GM18861 (cell line): ENCODE measurements around the gene MEG3.

Experiments used
- ATAC-seq: cut with Tn5 transposase; IDR thresholded peaks from one replicate; pipeline ENCODE4 v1.9.1; 2021; ENCODE audit not compliant: unreplicated experiment

Gene MEG3

GRCh38 chr14:100879194-100879593 lies 53.3 kb downstream of the MEG3 start:
- no peak for ATAC-seq

- ATAC-seq, result no peak
Observed at GRCh38 chr14:100879782-100880181, 53.9 kb downstream of the MEG3 start.

DNA sequence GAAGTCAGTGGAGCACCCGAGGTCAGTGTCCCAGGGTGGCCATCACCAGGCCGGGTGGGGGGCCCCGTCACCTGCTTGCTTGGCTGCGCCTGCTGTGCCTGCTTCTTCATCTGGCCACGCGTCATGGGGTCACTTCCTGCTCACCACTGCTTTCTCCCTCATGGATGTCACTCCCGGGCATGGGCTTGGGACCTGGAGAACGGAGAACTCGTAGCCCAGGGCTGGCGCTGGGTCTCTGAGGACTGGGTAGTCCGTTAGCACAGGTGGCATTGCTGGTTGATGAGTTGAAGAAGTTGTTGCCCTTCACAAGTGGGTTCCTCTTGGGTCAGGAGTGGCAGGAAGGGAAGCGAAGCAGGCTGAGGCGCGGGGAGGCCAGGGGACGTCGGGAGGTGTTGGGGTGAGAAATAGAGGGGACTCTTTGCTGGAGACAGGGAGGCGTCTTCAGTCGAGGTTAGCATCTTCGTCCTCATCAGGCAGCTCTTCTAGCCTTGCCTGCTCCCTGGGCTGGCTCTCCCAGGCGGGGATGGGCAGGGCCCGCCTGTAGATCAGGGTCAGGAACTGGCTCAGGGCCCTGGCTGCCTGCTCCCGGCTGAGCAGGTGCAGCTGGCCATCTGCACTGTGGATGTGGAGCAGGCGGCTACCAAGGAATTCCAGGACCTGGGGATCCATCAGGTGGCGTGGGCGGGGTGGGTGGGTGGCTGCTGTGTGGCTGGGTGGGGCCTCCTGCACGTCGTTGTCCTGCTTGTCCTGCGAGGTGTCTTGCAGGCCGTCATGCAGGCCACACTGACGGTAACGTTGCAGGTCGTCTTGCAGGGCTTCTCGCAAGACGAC lies 54.6 kb downstream of the MEG3 start:
- no peak for ATAC-seq

- no peak for ATAC-seq
Observed at GRCh38 chr14:100881211-100882025, 55.5 kb downstream of the MEG3 start.

- no peak for ATAC-seq
Observed at GRCh38 chr14:100882026-100882967, 56.4 kb downstream of the MEG3 start.

DNA sequence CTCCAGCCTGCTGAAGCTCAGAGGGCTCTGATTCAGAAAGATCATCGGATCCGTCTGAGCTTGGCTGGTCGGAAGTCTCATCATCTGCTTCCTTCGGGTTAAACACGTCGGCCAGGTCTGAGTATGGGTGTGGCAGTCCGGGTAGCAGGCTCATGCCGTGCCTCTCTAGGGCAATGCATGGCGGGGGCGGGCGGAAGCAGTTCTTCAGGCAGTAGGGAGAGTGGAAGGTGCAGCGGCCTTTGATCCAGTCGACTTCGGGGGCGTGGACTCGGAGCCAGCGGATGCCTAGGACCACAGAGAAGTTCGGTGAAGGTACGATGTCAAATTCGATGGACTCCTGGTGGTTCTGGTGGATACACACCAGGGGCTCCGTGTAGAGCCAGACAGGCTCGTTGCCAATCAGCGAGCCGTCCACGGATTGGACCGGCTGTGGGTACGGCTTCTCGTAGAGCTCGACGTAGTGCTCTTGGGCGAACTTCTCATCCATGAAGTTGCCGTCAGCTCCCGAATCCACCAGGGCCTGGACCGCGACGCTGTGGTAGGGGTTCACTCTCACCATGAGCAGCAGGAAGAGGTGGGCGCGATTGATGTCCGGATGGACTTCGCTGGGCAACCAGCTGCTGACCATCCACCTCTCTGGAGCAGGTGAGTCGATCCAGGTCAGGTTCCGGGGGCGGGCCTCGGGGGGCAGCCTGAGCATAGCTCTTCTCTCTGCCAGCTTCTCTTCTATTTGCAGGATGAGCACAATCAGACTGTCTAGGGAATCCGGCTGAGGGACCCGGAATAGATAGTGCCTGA lies 57.3 kb downstream of the MEG3 start:
- ATAC-seq, result no peak

DNA sequence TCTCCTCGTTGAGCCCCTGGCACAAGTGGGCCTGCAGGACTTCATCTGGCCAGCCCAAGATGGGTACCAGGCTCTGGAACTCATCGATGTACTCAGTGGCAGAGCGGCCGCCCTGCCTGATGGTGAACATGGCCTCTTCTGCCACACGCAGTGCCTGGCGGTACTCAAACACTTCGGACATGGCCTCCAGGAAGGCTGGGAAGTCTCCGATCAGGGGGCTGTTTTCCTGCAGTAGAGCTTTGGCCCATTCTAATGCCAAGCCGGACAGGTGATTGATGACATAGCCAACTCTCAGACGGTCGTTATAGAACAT lies 57.8 kb downstream of the MEG3 start:
- no peak for ATAC-seq

DNA sequence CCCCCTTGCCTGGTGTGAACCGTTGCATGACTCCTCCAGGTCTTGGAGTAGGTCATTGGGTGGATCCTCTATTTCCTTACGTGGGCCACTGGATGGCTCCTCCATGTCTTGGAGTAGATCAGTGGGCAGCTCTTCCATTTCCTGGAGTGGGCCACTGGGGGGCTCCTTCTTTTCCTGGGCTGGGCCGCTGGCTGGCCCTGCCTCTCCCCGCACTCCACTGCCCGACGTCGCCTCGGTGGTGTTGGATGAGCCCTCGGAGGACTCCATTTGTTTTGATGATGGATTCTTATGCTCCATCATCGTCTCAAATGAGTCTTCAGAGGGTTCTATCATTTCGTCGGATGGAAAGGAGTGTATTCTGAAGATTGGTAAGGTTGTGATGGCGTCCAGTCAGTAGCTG lies 58.5 kb downstream of the MEG3 start:
- ATAC-seq, result no peak

- no peak for ATAC-seq
Observed at GRCh38 chr14:100885196-100885595, 59.3 kb downstream of the MEG3 start.

DNA sequence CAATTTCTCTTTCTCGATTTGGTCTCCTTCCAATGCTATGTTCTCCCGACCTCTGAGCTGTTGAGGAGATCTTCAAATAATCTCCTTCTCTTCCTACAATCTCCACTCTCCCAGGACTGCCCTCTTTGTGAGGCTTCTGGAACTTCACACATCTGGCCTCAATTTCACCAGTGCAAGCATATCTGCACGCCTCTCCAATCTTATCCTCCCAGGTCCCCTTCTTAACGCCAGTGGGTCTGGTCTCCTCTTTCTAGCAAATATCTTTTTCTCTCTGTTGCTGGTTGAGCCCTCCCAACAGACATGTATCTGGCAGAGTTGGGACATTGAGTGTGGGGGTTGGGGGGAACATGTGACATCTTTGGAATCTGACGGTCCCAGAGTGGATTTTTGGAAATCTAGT lies 59.7 kb downstream of the MEG3 start:
- no peak for ATAC-seq

GRCh38 chr14:100887728-100888335 lies 61.9 kb downstream of the MEG3 start:
- ATAC-seq, result no peak

- no peak for ATAC-seq
Observed at GRCh38 chr14:100888789-100889315, 62.9 kb downstream of the MEG3 start.

DNA sequence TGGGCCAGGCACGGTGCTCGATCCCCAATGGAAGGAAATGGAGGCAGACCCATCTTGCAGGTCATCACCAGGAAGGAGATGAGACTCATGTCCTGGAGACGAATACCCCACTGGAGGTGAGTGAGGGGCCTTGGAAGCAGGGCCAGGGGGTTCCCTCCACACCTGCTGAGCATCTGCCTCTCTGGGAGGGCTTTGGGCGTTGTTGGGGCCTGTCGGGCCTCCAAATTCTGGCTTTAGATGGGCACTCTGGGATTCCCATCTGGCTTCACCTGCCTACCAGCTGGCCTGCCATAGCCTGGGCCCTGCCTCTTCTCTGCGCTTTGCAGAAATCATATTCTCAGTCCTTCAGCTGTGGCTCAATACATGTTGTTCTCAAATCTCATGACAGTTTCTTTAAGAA lies 63.7 kb downstream of the MEG3 start:
- ATAC-seq, result no peak

- no peak for ATAC-seq
Observed at GRCh38 chr14:100890061-100890850, 64.3 kb downstream of the MEG3 start.

DNA sequence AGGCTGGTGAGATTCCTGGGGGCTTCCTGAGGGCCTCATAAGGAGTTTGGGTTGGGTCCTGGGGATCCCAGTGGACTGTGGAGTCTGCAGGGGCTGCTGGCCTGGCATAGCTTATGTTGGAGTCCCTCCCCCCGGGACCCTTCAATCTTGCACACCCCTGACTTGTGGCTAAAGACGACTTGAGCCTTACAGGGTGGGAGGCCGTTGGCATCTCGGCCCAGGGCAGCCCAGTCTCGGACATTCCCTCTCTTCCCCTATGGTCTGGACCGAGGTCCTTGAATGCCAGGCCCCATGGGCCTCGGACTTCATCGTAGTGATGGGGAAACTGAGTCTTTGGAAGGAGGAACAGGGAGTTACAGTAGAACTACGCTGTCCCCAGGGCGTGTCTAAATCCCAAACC lies 65.1 kb downstream of the MEG3 start:
- no peak for ATAC-seq

DNA sequence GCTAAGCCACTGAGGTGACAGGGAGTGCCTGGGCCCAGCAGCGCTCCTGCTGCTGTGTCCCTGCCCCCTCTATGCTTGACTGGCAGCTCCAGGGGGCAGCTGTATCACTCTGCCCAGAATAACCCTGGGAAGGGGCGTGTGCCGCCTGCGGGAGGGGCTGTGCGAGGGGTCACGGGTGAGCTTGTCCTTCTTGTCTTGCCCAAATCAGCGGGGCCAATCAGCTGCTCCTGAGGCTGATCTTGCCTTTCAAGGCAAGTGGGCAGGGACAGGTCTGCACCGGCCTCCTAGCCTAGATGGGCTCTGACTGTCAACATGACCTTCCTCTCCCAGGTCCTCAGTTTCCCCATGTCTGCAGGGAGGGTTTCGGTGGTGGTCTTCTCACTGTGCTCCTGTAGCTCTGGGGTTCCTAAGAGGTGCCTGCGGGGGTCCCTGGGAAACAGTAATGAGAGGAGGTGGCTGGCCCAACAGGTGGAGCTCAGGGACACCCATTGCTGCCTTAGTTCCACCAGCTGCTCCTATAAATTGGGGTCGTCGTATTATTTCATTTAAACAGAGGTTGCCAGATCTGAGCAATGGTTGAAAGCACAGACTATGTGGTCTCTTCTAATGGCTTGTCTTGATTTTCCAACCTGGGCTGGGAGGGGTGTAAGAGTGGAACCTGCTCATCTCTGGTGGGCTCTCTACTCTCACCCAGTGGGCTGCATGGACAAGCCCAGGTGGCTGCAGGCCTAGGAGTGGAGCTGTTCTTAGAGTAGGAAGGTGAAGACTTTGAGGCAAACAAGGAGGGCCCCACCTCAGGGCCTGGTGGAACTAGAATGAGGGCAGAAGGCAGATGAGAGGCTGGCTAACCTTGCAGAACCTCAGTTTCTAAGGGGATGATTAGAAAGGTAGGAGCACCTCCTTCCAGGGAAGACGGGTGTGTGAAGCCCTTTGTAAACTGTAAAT lies 65.9 kb downstream of the MEG3 start:
- ATAC-seq, result no peak

DNA sequence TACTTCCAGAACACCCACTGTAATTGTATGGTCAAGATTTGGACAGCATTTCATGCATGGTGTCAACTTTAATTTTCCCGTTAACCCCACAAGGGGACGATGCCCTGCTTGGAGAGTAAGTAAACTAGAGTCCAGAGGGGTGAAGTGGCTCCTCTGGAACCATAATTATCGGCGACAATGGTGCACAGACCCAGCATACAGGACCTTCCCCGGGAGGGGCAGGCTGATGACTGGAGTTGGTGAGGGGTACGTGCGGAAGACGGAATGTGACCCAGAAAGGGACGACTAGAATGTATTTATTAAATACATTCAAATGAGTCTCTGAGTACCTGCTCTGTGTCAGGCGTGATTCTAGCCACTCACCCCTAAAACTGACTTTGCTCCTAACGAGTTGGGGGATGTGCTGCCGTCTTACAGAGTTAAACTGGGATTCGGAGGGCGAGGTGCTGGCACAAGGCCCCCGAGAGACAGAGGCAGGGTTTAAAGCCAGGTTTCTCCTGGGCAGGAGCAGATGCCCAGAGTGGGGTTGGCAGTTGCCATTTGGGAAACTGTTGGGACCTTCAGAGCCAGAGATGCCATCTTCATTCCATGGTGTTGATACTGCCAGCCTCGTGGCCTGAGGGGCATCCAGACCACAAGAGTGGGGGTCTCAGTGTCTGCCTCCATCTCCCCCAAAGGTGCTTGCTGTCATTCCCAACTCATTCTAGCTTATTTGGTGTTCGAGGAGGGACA lies 66.7 kb downstream of the MEG3 start:
- no peak for ATAC-seq
